Measurements from ENCODE around the gene VGLL4.
A peak's percentile ranks its signal among the peaks of the same experiment; 100 is the strongest.
"Not testable (repeated sequence)": the region's sequence is repeated elsewhere in the genome, so short reads cannot be mapped to it uniquely, and the experiment has no call there.

VGLL4 gene, protein sequence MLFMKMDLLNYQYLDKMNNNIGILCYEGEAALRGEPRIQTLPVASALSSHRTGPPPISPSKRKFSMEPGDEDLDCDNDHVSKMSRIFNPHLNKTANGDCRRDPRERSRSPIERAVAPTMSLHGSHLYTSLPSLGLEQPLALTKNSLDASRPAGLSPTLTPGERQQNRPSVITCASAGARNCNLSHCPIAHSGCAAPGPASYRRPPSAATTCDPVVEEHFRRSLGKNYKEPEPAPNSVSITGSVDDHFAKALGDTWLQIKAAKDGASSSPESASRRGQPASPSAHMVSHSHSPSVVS

DNA sequence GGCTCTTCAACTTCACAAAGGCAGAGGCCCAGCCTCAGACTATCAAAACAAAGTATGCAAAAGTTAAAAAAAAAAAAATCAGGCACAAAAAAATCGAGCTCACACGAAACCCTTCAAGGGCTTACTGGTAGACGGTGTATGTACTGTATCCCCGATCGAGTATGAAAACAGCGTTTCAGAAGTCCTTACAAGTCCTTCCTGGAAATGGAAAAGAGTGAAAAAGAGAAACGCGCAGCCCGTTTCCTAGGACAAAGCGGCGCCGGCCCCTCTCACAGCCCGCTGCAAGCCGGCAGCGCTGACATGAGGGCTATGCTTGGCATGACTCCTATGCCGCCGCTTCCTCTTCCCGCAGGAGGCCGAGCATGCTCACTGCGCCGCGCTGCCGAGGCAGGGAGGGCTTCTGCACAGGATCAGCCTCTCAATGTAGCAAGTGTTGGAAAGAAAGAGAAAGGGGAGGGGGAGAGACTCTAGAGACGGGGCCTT is at the start of gene VGLL4:
Gene VGLL4 (minus strand): TSS at position 311 of the 483 bp plus-strand sequence. CDS start 397 bp downstream, outside the sequence.
- peak; percentile 43 for DNase-seq

DNA sequence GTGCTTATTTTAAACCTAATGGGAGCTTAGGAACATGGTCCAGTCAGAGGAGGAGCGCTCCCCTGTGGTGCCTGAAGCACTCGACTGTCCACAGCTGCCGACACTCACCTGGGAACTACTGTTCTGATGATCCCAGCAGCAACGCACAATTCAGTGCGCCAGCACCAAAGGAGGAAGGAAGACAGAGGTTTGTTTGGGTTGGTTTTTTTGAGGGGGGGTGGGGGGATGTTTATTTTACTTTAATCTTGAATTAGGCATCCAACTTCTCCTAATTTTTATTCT is 48.8 kb upstream of the VGLL4 start:
- DNase-seq: no peak

DNA sequence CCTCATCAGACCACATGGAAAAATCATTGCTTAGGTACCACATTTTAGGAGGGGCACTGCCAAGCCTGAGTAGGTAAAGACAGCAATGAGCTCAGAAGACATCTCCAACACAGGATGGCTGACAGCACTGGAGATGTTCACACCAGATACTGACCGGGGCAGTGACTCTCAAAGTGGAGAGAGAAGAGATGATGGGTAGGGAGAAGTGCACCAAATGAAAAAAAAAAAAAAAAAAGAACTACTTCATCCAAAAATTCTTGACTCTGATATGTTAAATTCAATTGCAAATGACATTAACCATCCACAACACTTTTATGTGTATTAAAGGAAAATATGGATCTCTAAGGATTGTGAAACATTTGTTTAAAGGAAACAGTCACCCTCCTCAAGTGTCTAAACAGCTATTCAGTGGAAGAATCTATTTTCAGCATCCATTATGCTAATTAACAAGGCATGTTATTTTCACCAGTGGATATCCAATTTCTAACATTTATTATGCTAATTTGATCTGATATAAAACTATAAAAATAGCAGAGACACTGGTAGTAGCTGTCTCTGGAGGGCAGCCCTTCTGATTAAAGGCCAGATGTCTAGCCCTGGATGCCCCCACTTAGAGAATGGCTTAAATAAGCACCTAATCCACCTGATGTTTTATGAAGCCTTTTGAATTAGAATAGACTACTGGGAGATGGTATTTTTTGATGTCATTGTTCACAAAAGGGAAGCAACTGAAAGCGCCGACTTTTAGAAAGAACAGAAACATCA is 48.2 kb upstream of the VGLL4 start:
- no peak for DNase-seq

DNA sequence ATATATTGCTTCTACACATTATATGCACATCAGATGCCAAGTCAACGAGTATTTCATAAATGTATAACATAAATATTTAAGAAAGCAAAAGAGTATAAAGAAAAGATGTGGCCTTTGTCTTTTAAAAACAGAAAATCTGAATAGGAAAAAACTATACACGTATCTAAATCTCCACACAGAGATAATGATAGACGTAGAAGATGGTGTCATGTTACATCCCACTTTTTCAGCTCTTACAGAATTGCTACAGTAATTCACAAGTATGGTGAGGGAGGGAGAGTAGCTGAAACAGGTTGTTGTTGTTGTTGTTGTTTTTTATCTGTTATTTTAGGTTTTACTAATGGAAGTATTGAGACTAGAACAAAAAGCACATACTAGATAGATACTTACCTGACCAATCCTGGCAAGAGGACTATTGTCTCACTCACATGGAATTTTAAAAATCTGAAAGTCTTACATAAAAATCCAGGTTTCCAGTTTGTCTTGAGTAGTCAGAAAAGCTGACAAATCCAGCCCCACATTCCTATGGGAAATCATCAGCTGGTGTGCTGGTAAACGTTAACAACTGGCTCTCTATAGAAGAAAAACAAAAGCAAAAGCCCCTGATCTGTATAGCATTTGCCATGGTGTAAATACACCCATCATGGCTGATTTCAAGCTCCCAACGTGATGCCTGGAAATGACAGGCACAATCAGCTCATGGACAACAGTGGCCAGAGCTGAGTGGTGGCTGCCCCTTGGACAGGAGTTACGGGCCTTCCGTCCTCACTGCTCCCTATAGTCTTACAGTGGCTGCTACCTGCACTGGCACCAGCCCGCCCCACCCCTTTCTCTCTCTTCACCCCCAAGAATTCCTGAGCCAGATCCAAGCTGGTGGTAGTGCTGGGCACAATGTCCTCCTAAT is 47.4 kb upstream of the VGLL4 start:
- no peak for DNase-seq

DNA sequence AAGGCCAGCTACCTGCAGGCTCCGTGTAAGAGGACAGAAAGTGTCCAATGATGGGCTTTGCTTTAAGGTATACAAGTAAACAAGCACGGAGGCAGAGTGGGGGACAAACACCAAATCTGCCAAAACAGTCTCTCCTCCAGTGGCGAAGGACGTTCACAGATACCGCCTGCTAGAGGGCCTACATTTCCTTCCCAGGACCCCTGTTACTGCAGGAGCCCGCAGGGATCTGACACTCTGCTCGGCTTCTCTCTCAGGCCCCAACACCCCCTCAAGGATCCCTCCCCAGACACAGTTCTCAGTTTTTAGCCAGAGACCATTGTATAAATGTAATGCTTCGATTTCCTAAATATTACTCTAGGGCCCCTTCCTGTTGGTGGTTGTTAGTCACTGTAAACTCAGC is 46.0 kb upstream of the VGLL4 start:
- no peak for DNase-seq

DNA sequence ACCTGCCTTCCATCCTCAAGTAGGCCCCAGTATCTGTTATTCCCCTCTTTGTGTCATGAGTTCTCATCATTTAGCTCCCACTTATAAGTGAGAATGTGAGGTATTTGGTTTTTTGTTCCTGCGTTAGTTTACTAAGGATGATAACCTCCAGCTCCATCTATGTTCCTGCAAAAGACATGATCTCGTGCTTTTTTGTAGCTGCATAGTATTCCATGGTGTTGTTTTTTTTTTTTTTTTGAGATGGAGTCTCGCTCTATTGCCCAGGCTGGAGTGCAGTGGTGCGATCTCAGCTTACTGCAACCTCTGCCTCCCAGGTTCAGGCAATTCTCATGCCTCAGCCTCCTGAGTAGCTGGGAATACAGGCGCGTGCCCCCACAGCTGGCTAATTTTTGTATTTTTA is 41.3 kb upstream of the VGLL4 start:
- not testable (repeated sequence) for DNase-seq

DNA sequence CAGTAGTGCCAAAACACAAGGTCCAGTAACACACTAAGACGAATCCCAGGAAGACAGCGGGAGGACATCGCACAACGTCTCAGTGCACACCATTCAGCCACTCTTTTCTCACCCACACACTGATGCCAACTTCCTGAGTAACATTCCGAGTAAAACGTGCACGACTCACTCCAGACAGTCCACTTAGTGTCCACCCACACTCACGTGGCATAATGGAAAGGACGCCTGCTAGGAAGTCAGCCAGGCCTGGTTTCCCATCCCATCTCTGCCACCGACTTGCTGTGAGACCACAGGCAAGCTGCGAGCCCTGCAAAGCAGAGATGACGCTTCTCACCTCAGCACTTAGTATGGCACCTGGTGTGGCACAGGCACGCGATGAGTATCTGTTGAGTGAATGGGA is 36.8 kb upstream of the VGLL4 start:
- no peak for DNase-seq

DNA sequence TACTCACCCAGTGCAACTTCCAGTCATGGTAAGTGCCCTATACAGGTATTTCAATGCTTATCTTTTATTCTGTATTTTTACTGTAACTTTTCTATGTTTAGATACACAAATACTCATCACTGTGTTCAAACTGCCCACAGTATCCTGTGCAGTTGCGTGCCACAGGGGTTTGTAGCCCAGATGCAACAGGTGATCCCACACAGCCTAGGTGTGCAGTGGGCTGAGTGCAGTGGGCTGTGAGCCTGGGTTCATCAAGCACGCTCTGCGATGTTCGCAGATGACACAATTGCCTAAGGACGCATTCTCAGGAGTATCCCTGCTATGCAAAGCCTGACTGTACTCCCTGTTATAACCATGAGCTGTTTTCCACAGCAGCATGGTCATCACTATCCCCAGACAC is 36.2 kb upstream of the VGLL4 start:
- DNase-seq: no peak

DNA sequence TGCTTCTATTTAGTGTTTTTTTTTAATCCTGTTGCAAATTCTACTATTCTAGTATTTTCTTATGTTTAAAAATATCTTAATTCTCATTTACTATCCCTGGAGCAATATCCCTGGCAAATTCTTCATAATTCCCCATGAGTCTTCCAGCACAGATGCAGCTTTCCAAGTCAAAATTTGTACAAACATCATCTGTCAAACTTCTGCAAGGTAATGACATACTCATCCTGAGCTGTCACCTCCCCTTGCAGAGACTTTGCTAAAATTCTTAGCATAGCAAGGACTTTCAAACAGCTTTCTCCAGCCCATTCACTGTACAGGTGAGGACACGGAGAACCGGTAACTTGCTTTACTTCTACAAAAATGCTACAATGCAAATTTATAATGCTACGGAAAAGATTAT is 28.6 kb upstream of the VGLL4 start:
- no peak for DNase-seq

DNA sequence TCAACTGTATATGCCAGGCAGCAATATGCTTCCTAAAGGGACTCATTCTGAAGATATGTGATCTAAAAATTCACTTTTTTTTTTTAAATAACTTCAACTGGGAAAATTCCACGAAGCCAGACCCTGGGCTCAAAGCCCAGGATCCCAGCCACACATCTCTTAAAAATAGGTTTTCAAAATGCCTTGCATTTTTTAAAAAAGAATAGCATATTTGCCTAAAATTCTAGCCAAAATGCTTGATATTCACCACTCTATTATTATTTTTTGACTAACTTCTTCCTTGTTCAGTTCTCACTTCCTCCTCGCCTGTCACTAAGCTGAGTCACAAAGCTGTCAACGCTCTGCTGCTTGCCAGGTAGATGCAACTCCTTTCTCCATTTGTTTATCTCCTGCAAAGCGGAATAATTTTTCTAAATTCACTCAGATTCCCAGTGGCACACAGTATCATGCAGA is 28.0 kb upstream of the VGLL4 start:
- no peak for DNase-seq

DNA sequence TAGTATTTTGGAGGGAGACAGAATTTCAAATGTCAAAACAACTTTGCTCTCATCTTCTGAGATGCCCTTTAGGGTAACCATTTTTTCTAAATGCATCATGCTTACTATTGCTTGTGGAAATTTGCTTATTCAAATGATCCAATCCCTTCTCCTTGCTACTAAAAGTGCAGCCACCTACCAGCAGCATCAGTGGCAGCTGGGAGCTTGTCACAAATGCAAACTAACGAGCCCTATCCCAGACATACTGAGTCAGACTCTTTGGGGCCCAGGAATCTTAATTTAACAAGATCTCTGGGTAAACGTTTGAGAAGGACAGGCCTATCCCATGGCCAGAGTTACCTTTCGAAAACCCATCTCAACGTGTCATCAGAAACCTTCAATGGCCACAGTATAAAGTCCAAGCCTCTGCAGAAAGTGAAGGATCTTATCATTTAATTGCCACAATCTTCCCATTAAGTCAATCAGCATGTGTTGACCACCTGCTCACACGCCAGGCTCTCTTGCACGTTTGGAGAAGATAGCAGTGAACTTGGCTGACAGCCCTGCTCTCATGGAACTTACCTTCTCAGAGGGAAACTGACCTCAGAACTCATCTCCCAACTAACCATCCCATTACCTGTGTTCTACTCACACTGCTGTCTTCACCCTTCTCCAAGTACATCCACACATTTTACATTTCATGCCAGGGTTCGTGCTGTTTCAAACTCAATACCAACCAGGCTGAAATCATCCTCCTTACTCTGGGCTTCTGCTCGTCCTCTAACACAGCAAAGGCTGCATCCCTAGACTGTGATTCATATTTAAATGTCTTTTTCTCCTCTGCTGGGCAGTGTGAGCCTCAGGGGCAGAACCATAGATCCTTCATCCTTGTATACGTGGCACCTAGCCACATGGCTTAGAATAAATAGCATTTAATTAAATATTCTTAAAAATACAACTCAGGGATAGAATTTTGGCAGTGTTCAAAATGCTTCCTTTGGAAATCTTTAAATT is 24.8 kb upstream of the VGLL4 start:
- DNase-seq: no peak

DNA sequence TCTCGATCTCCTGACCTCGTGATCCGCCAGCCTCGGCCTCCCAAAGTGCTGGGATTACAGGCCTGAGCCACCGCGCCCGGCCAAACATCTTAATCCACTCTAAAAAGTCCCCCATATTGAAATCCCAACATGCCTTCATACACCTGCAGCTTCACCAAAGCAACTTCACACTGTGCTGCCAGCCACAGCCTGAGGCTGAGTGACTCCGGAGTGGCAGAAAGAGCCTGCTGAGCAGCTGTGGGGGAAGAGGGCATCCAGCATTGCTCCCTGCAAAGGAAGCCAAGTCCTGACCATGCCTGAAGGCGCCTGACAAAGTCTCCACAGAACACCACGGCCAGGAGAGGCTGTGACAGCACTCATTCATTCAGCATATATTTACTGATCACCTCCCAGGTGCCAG is 21.6 kb upstream of the VGLL4 start:
- DNase-seq: no peak

DNA sequence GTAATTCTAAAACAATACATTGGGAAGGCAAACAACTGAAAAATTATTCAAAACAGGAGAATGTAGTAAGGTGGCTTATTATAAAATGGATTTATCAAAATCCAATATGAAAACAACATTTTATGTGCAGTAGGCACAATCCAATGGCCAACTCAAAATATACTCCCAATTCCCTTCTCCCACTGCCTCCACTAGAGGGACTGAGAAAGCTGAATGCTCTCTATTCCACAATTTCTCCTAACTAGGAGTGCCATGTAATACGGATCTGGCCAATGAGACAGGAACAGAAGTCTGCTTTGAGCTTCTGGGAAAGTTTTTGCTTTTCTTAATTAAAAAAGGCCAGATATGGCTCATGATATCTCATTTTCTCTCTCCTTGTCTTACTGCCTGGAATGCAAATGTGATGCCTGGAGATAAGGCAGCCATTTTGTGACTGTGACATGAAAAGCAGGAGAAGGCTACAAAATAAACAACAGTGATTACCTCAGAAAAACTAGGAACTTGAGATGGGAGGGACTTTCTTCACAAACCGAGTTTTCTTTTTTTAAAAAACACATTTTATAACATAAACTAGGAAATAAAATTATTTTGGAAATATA is 18.8 kb upstream of the VGLL4 start:
- no peak for DNase-seq

DNA sequence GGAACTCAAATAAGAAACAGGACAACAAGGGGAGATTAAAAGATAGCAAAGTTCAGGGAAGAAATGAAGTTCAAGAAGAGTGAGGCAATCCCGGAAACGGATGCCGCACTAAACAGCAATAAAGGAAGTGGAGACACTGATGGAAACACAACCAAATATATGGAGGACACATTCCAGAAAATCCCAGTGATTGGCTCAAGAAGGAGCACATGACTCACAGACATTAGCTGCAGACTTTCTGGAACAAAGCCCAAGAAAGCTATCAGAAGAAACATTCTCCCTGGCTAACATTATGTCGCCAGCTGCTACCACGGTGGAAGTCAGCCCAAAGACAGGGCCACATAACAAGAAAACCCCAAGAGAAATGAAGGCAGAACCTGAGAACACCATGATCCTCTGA is 18.1 kb upstream of the VGLL4 start:
- no peak for DNase-seq

DNA sequence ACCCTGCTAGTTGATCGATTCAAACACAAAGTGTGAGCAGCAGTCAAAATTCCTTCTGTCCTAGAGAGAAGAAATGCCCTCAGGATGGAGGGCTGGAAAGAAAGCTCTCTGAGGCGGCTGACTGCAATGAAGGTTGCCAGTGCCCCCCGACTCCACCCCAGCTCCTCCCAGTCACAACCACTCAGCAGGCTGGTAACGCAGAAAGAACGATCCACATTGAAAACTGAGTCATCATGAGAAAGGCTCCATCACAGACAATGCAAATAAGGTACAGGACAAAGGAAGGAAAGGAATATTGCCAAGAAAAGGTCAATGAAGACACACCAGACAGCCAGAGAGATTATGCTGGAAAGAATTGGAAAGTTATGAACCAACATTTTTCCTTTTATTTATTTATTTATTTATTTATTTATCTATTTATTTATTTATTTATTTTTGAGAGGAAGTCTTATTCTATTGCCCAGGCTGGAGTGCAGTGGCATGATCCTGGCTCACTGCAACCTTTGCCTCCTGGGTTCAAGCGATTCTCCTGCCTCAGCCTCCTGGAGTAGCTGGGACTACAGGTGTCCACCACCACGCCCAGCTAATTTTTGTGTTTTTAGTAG is 17.4 kb upstream of the VGLL4 start:
- DNase-seq: no peak

DNA sequence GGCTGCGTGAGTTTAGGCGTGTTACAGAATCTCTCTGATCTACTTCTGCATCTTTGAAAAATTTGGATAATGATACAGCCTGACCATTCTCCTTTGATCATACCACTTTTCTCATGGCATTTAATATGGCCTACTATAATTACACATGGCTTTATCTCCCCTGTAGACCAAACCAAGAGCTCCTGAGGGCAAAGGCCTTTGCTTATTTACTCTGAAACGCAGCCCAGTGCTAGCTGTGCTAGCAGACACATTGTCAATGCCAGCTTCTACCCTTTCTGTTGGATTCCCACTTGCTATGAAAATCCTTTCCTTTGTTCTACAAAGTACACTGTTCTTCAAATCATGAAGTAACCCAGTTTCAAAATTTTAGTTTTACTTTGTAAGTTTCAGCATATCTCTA is 16.5 kb upstream of the VGLL4 start:
- no peak for DNase-seq

DNA sequence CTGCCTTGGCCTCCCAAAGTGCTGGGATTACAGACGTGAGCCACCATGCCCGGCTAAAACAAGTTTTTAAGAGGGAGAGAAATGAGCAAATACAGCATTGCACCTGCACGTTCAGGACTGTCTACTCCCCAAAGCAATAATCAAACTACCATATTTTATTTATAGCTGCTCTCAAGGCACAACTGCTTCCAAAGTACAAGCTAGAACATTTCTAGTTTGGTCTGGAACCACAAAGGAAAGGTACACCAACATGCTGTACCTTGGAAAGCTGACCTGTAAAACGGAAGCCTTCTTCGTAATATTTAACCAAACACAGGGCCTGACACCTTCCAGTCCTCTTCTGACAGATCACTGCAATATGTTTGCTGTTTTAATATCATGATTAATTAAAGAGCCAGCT is 14.5 kb upstream of the VGLL4 start:
- no peak for DNase-seq

DNA sequence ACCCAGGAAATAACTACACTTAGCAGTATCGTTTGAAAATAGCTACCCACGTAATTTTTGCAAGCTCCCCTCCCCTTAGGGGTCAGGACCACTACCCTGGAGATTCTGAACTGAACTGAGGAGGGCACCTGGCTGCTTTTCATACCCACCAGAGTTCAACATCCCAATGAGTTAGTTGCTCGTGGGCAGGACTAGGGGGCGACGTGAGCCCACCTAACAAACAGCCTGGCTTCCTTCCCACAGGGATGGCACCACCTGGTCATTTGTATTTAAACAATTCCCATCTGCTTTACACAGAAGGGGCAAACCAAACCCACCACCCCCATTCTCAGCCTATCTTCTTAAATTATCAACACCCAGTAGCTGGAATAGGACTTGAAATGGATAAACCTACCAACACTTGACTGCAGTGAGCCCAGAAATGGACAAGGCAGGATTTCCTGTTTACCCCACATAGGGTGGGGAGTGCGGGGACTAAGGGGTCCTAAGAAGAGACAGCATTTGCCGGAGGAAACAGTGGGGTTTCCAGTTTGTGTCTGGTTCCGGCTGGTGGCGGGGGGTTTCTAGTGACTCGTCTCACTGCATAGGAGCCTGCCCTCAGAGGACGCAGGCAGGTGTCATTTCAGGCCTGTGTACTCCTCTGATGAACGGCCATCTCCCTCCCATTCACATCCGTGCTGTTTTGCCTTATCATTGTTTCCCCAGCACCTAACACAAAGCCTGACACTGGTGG is 11.6 kb upstream of the VGLL4 start:
- no peak for DNase-seq

DNA sequence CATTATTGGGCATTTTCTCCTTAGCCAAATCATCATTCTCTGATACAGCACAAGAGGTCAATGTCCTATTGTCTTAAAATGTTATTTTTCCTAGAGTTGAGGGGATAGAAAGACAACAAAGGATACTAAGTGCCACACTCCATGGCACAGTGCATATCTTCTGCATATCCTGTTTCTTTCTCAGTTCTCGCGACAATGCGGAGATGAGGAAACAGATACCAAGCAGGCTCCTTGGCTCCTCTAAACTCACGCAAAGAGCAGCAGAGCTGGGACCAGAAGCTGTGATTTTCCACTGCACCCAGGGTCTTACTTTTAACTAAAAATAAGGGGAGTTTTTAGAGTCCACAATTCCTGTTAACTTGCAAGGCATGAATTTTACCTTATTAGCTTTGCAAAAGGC is 10.5 kb upstream of the VGLL4 start:
- no peak for DNase-seq

DNA sequence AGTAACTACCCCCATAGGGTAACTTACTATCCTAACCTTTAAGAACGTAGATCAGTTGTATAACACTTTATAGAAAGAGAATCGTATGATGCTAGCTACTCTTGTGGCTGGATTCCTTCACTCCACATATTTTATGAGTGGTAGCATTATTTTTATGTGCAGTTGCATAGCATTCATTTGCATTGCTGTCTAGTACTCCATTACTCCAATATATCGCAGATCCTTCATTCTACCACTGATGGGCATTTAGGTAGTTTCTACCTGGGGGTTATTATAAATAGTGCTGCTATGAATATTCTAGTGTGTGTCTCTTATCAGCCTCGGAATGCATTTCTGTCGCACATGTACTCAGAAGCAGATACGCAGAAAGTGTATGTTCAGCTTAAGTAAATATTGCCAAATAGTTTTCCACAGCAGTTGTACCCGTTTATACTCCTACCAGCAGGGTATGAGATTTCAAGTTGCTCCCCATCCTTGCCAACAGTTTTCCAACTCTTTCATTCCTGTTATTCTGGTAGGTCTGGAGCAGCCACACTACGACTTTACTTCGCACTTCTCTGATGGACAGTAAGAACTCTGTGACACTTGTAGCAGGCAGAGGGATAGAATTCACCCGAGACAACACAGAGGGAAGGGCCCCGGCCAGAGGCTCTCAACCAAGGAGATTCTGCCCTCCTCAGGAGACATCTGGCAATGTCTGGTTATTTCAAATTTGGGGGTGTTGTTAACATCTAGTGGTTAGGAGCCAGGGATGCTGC is 9.8 kb upstream of the VGLL4 start:
- DNase-seq: no peak
